HL-60 (cell line): ENCODE results near the gene DENND6B.

Experiments used
- DNase-seq, 2 experiments: peaks; one replicate each; pipeline ENCODE4 v3.0.0-alpha.2; 2010 to 2020; ENCODE audit warnings: low read depth in 1 of 2, low spot score in 1 of 2
- H3K27ac ChIP-seq: fragments of 250-450 bp; sonication (Bioruptor Pico); replicated peaks from 2 replicates; pipeline ENCODE4 v1.5.1; 2020; ENCODE audit warnings: mild to moderate bottlenecking, moderate library complexity
- H3K27me3 ChIP-seq: fragments of 250-450 bp; sonication (Bioruptor Pico); 2 replicates; pipeline ENCODE4 v1.5.1; 2021; ENCODE audit warnings: mild to moderate bottlenecking, moderate library complexity; ENCODE audit not compliant: insufficient read depth, poor library complexity, severe bottlenecking
- H3K4me3 ChIP-seq: replicated peaks from 2 replicates; pipeline ENCODE4 v1.5.1; 2011; ENCODE audit warnings: mild to moderate bottlenecking, control low read depth, low read length; ENCODE audit not compliant: insufficient read depth
- CTCF ChIP-seq: IDR thresholded peaks from one replicate; pipeline ENCODE4 v1.5.1; 2011; ENCODE audit warnings: low read length, control low read depth, inconsistent platforms; ENCODE audit not compliant: insufficient read depth
- GABPA ChIP-seq: IDR thresholded peaks from 2 replicates; pipeline ENCODE4 v1.6.1; 2012; ENCODE audit warnings: low read depth
- POLR2AphosphoS5 ChIP-seq: IDR thresholded peaks from 2 replicates; pipeline ENCODE4 v1.6.1; 2012; ENCODE audit warnings: low read depth
- SPI1 ChIP-seq: IDR thresholded peaks from 2 replicates; pipeline ENCODE4 v1.6.1; 2012; ENCODE audit warnings: low read depth, mild to moderate bottlenecking, borderline replicate concordance
- TF ChIP-seq, protein P1 (sequence below): IDR thresholded peaks from 2 replicates; pipeline ENCODE4 v1.6.1; 2012; ENCODE audit warnings: low read depth; ENCODE audit not compliant: insufficient replicate concordance

The DENND6B gene

DNA sequence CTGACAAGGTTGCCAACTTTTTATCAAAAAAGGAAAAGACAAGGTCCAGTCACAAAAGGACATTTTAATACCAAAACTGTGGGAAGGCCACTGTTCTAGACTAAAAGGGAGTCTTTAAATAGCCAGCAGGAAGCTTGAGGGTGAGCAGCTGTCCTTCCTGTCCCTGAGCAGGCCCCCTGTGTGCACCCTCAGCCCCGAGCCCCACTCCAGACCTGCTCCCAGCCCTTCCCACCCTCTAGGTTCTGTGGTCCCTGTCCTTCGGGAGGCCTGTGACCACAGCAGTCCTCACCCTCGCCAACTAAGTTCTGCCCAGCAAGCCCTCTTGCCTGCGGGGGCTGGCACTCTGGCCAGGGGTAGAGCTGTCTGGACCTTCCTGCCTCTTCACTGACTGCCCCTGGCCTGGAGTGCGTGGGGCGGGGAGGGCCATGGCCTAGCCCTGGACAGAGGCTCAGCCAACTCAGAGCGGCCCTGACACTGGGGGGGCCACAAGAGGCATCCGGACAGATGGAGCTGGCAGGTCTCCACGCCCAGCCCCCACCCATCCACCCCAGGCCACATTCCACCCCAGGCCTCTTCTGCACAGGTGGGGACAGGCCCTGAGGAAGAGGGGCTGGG, 17.7 kb downstream of the DENND6B start:
- H3K27me3 ChIP-seq: no peaks in the 10 kb centered on the region
- peak overlapping the region; percentile 39 for H3K27ac ChIP-seq
- TF ChIP-seq SPI1: no peak
- no peak for TF ChIP-seq CTCF
- TF ChIP-seq, protein P1, sequence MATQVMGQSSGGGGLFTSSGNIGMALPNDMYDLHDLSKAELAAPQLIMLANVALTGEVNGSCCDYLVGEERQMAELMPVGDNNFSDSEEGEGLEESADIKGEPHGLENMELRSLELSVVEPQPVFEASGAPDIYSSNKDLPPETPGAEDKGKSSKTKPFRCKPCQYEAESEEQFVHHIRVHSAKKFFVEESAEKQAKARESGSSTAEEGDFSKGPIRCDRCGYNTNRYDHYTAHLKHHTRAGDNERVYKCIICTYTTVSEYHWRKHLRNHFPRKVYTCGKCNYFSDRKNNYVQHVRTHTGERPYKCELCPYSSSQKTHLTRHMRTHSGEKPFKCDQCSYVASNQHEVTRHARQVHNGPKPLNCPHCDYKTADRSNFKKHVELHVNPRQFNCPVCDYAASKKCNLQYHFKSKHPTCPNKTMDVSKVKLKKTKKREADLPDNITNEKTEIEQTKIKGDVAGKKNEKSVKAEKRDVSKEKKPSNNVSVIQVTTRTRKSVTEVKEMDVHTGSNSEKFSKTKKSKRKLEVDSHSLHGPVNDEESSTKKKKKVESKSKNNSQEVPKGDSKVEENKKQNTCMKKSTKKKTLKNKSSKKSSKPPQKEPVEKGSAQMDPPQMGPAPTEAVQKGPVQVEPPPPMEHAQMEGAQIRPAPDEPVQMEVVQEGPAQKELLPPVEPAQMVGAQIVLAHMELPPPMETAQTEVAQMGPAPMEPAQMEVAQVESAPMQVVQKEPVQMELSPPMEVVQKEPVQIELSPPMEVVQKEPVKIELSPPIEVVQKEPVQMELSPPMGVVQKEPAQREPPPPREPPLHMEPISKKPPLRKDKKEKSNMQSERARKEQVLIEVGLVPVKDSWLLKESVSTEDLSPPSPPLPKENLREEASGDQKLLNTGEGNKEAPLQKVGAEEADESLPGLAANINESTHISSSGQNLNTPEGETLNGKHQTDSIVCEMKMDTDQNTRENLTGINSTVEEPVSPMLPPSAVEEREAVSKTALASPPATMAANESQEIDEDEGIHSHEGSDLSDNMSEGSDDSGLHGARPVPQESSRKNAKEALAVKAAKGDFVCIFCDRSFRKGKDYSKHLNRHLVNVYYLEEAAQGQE: no peak
- TF ChIP-seq POLR2AphosphoS5: no peak
- no peak for TF ChIP-seq GABPA
- no peak overlapping the region for H3K4me3 ChIP-seq
- DNase-seq: no peak

DNA sequence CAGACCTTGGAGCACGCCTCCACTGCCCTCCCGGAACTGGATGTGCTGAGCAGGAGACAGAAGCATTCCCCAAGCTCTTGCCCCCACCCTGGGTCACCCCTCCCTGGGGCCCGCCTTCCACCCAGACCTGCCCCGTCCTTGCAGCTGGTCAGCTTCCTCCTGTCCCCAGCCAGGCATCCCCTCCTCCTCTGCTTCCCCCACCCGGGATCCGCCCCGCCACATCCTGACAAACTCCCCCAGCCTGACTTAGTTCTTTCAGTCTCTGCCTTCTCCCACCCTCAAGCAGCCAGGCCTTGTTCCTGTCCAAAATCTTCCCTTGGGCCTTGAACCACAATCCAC, 18.2 kb downstream of the DENND6B start:
- Histone ChIP-seq H3K27me3 (no peaks in the 10 kb centered on the region), H3K4me3 (no peak overlapping the region), H3K27ac (peak overlapping the region; percentile 39)
- TF ChIP-seq SPI1 (no peak), POLR2AphosphoS5 (no peak), GABPA (no peak), CTCF (no peak)
- TF ChIP-seq, protein P1: no peak
- peak; percentile 37 to 90 for DNase-seq

GRCh38 chr22:50307890-50308596, 18.8 kb downstream of the DENND6B start:
- H3K27ac ChIP-seq: peak overlapping the region; percentile 39
- no peaks in the 10 kb centered on the region for H3K27me3 ChIP-seq
- TF ChIP-seq GABPA (no peak), SPI1 (no peak), CTCF (no peak), POLR2AphosphoS5 (no peak)
- TF ChIP-seq, protein P1: no peak
- no peak overlapping the region for H3K4me3 ChIP-seq
- DNase-seq: no peak
